IPS-NIHi11 (cell line): ENCODE measurements around the gene OR5M3.

Experiments used
- DNase-seq: peaks from one replicate; pipeline ENCODE4 v3.0.0; 2012; ENCODE audit warnings: mixed read lengths, low spot score

Gene OR5M3

GRCh38 chr11:56473252-56473651, at the start of gene OR5M3:
Gene OR5M3, minus strand, starts transcription at chr11:56473352. Its CDS starts 2,855 bp downstream, at chr11:56470497.
- DNase-seq, result no peak

GRCh38 chr11:56522008-56522407, 48.9 kb upstream of the OR5M3 start:
- peak; percentile 26 for DNase-seq

DNA sequence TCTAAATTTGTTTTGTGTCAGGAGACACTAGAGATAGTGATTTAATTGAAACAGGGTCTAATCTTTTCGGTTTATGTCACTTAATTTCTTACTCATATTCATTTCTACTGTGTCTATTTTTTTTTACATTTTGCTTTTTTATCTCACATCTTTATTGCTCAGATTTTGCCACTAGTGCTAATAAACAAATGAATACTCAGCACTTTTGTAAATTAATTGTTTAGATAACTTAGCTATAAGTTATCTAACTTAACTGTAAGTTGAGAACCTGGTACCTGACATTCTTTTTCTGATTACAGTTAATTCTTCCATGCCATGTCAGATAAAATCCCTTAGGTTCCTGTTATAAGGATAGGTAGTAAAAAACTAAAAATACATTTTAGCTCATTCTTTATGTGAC, 40.1 kb upstream of the OR5M3 start:
- DNase-seq, result no peak

GRCh38 chr11:56509439-56509838, 36.3 kb upstream of the OR5M3 start:
- DNase-seq, result no peak

- no peak for DNase-seq
Observed at GRCh38 chr11:56497010-56497409, 23.9 kb upstream of the OR5M3 start.

DNA sequence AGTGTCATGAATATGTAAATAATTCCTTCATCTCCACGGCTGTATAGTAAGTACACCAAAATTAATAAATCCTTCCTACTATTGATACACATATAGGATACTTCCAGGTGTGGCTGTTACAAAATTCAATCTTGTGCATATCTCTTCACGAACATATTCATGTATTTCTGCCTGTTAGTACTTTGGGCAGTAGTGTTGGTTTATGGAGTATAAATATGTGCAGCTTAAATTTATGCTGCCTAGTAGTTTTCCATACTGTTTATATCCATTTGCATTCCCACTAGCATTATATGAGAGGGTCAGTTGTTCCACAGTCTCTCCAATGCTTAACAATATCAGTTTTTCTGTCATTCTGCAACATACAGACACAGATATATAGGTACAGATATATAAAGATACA, 22.0 kb upstream of the OR5M3 start:
- no peak for DNase-seq

DNA sequence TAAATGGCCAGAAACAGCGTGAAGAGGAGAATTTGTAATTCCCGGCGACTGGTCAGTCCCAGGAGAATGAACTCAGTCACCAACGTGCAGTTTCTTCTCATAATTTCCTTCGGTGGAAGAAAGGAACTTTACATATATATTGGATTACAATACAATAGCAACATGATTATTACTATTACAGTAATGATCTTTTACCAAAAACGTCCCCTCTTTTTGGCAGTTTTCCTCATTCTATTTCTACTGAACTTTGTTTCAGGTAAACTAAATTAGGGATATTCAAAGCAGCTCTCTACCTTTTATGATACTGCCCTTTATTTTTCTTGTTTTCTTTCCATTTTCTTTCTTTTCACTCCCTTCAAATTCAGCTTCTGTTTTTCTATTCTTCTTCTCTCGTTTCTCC, 18.1 kb upstream of the OR5M3 start, which contains the start of gene OR5M8:
Gene OR5M8, minus strand, starts transcription at position 101 of the 400 bp plus-strand sequence. Its CDS starts 0 bp downstream, at position 101.
- no peak for DNase-seq

DNA sequence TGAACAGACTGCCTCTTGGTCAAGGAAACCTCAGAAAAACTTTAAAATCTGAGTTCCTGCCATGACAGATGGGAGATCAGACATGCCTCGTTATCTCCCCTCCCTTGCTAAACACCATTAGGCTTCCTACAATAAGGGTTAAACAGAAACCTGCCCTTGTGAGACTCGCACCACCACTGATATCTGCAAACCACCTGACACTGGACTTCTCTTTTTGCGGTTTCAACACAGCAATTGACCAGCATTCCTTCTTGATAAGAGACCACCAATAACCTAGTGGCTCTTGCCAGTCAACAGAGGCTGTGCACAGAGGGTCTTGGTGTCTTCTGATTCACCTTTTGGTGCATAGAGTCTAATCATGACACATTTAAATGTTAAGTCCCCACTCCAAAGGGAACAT, 13.6 kb upstream of the OR5M3 start:
- no peak for DNase-seq

DNA sequence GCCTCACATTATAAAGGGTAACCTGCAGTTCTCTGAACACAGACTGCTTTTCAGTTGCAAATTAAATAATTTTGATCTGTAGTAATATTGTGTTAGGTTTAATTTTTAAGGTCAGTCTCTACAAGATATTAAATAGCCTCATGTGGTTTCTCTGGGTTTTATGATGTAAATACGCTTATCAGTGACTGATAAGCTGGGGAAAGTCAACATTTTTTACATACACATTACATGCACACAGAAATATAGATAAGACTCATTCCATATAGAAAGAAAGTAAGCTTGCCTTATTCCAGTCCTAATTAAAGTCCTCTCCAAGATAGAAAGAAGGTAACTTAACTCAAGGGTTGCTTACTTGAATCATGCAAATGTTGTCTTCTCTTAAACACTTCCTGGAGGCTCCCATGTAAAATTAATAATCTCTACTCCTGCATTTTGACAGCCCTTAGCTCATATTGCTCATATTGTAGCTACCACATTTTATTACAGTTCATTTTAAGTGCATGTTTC, 1.6 kb upstream of the OR5M3 start:
- no peak for DNase-seq

- DNase-seq, result no peak
Observed at GRCh38 chr11:56457076-56457475, 16.1 kb downstream of the OR5M3 start.

GRCh38 chr11:56453521-56453920, 19.6 kb downstream of the OR5M3 start:
- no peak for DNase-seq
